H9 (cell line): ENCODE data around the gene MAOA. TPM values are rescaled to one million over a fixed set of nuclear protein-coding genes. Genes with fewer than 3 reads are reported as not detected.

Source experiments
- DNase-seq: peaks from one replicate; pipeline ENCODE4 v3.0.0-alpha.2; 2017
- H2AFZ ChIP-seq: one replicate; pipeline ENCODE4 v1.6.1; 2013; ENCODE audit warnings: mild to moderate bottlenecking, low read length, control low read depth, moderate library complexity
- H2AK5ac ChIP-seq: 2 replicates; pipeline ENCODE4 v1.6.1; 2013; ENCODE audit warnings: low read length, control low read depth, mixed read lengths; ENCODE audit not compliant: insufficient read length
- H2BK120ac ChIP-seq: one replicate; pipeline ENCODE4 v1.6.1; 2013; ENCODE audit warnings: low read depth, mild to moderate bottlenecking, low read length, control low read depth, inconsistent platforms; ENCODE audit not compliant: poor library complexity, severe bottlenecking
- H2BK12ac ChIP-seq: 2 replicates; pipeline ENCODE4 v1.6.1; 2013; ENCODE audit warnings: low read length, control low read depth, mixed read lengths, low read depth; ENCODE audit not compliant: insufficient read length
- H2BK15ac ChIP-seq: 2 replicates; pipeline ENCODE4 v1.6.1; 2013; ENCODE audit warnings: low read depth, low read length, control low read depth
- H2BK20ac ChIP-seq: one replicate; pipeline ENCODE4 v1.6.1; 2013; ENCODE audit warnings: low read depth, mild to moderate bottlenecking, low read length, control low read depth, inconsistent platforms; ENCODE audit not compliant: poor library complexity, severe bottlenecking
- H2BK5ac ChIP-seq: 2 replicates; pipeline ENCODE4 v1.6.1; 2013; ENCODE audit warnings: low read length, control low read depth, mixed read lengths; ENCODE audit not compliant: insufficient read length
- H3K14ac ChIP-seq: 2 replicates; pipeline ENCODE4 v1.6.1; 2013; ENCODE audit warnings: low read length, control low read depth; ENCODE audit not compliant: insufficient read depth
- H3K18ac ChIP-seq: 2 replicates; pipeline ENCODE4 v1.6.1; 2013; ENCODE audit warnings: low read depth, mild to moderate bottlenecking, mixed read lengths, low read length, control low read depth; ENCODE audit not compliant: insufficient read length
- H3K23ac ChIP-seq: 2 replicates; pipeline ENCODE4 v1.6.1; 2013; ENCODE audit warnings: low read length, control low read depth, mixed read lengths, low read depth; ENCODE audit not compliant: insufficient read length
- H3K23me2 ChIP-seq: 2 replicates; pipeline ENCODE4 v1.6.1; 2013; ENCODE audit warnings: low read depth, mild to moderate bottlenecking, mixed read lengths, low read length, control low read depth; ENCODE audit not compliant: insufficient read length, poor library complexity, severe bottlenecking
- H3K27ac ChIP-seq: 2 replicates; pipeline ENCODE4 v1.5.1; 2013; ENCODE audit warnings: low read length, control low read depth, mixed read lengths, low read depth; ENCODE audit not compliant: insufficient read length
- H3K27me3 ChIP-seq: 2 replicates; pipeline ENCODE4 v1.6.1; 2013; ENCODE audit warnings: low read length, control low read depth, inconsistent platforms; ENCODE audit not compliant: insufficient read depth
- H3K4ac ChIP-seq: 2 replicates; pipeline ENCODE4 v1.6.1; 2013; ENCODE audit warnings: low read depth, mild to moderate bottlenecking, control low read depth, inconsistent platforms, low read length, moderate library complexity
- H3K4me1 ChIP-seq: 2 replicates; pipeline ENCODE4 v1.6.1; 2013; ENCODE audit warnings: low read length, control low read depth, inconsistent platforms; ENCODE audit not compliant: insufficient read depth
- H3K4me2 ChIP-seq: 2 replicates; pipeline ENCODE4 v1.6.1; 2013; ENCODE audit warnings: low read length, control low read depth, mixed read lengths; ENCODE audit not compliant: insufficient read length, insufficient read depth
- H3K56ac ChIP-seq: 2 replicates; pipeline ENCODE4 v1.6.1; 2013; ENCODE audit warnings: low read depth, mild to moderate bottlenecking, mixed read lengths, low read length, control low read depth; ENCODE audit not compliant: insufficient read length
- H3K79me1 ChIP-seq: 2 replicates; pipeline ENCODE4 v1.6.1; 2013; ENCODE audit warnings: low read depth, mild to moderate bottlenecking, moderate library complexity, low read length, control low read depth, inconsistent platforms; ENCODE audit not compliant: insufficient read depth, poor library complexity, severe bottlenecking
- H3K79me2 ChIP-seq: 2 replicates; pipeline ENCODE4 v1.6.1; 2013; ENCODE audit warnings: low read length, control low read depth, inconsistent platforms; ENCODE audit not compliant: insufficient read depth
- H3K9ac ChIP-seq: 2 replicates; pipeline ENCODE4 v1.6.1; 2013; ENCODE audit warnings: low read length, control low read depth, mixed read lengths; ENCODE audit not compliant: insufficient read length; ENCODE audit errors: extremely low read depth
- H3K9me3 ChIP-seq: one replicate; pipeline ENCODE4 v1.6.1; 2013; ENCODE audit warnings: low read depth, low read length, inconsistent platforms; ENCODE audit not compliant: control insufficient read depth
- H3T11ph ChIP-seq: one replicate; pipeline ENCODE4 v1.6.1; 2013; ENCODE audit warnings: mild to moderate bottlenecking, low read length, control low read depth, inconsistent platforms
- H4K20me1 ChIP-seq: one replicate; pipeline ENCODE4 v1.6.1; 2013; ENCODE audit not compliant: control insufficient read depth, insufficient read length, insufficient read depth
- H4K5ac ChIP-seq: 2 replicates; pipeline ENCODE4 v1.6.1; 2013; ENCODE audit warnings: low read depth, mild to moderate bottlenecking, mixed read lengths, low read length, control low read depth; ENCODE audit not compliant: insufficient read length
- H4K8ac ChIP-seq: replicated peaks from 2 replicates; pipeline ENCODE4 v1.6.1; 2013; ENCODE audit warnings: low read length, control low read depth, mixed read lengths, low read depth; ENCODE audit not compliant: insufficient read length
- H4K91ac ChIP-seq: 2 replicates; pipeline ENCODE4 v1.6.1; 2013; ENCODE audit warnings: low read depth, mild to moderate bottlenecking, moderate library complexity, mixed read lengths, low read length, control low read depth; ENCODE audit not compliant: insufficient read length
- H3K27ac Mint-ChIP-seq, 3 experiments: 2 replicates in 2 of 3; 3 replicates in 1 of 3; pipeline ENCODE4 v1.8.0; 2020 to 2021; ENCODE audit warnings: mixed read lengths in 3 of 3, mild to moderate bottlenecking in 1 of 3, moderate library complexity in 1 of 3
- H3K27me3 Mint-ChIP-seq: 2 replicates; pipeline ENCODE4 v1.8.0; 2021; ENCODE audit warnings: low read depth, mild to moderate bottlenecking, moderate library complexity, mixed read lengths
- H3K36me3 Mint-ChIP-seq, 3 experiments: 2 replicates in 2 of 3; 3 replicates in 1 of 3; pipeline ENCODE4 v1.8.0; 2020 to 2021; ENCODE audit warnings: low read depth in 3 of 3, mixed read lengths in 3 of 3; ENCODE audit not compliant: insufficient read depth in 1 of 3
- H3K4me1 Mint-ChIP-seq, 2 experiments: 2 replicates each; pipeline ENCODE4 v1.8.0; 2020; ENCODE audit warnings: mixed read lengths in 2 of 2
- H3K4me3 Mint-ChIP-seq, 2 experiments: 2 replicates in 1 of 2; 3 replicates in 1 of 2; pipeline ENCODE4 v1.8.0; 2020 to 2021; ENCODE audit warnings: mild to moderate bottlenecking in 2 of 2, mixed read lengths in 2 of 2, moderate library complexity in 1 of 2
- H3K9me3 Mint-ChIP-seq, 2 experiments: 2 replicates in 1 of 2; 3 replicates in 1 of 2; pipeline ENCODE4 v1.8.0; 2020; ENCODE audit warnings: mild to moderate bottlenecking in 2 of 2, mixed read lengths in 2 of 2, moderate library complexity in 1 of 2
- CTCF ChIP-seq: fragments of 200-600 bp; sonication (generic); conservative IDR thresholded peaks from 3 replicates; pipeline ENCODE4 v1.8.0; 2021; ENCODE audit warnings: antibody characterized with exemption, mild to moderate bottlenecking
- WGBS: extraction: QIAGEN DNeasy Blood & Tissue Kit; methylation state at CpG from one replicate; pipeline ENCODE4 v1.1.7; 2013; ENCODE audit warnings: missing lambda C conversion rate, low lambda C conversion rate, mixed read lengths; ENCODE audit not compliant: insufficient read length; ENCODE audit errors: extremely low coverage; 5-methylcytosine and 5-hydroxymethylcytosine counted together
- total RNA-seq: library from RNA; stranded (reverse); gene quantifications from 2 replicates; pipeline ENCODE4 v1.2.1, GENCODE V29; 2021

Gene MAOA
- total RNA-seq, 1 experiment from 2014 or later = 0.28 TPM

GRCh38 chrX:43703211-43703791 is 47.2 kb downstream of the MAOA start:
- peaks cover 1% of the 10 kb centered on the region; the same call in 1 of the 2 replicates for H3K27me3 Mint-ChIP-seq
- no peak overlapping the region for H3K9ac ChIP-seq
- H3K36me3 Mint-ChIP-seq = no peaks in the 10 kb centered on the region
- TF ChIP-seq CTCF = no peak
- H2BK5ac ChIP-seq = no peak overlapping the region
- H2BK12ac ChIP-seq = no peak overlapping the region
- H2AFZ ChIP-seq = no peak overlapping the region
- H3K23me2 ChIP-seq = no peaks in the 10 kb centered on the region
- H3K18ac ChIP-seq = no peak overlapping the region
- no peak overlapping the region for H2BK15ac ChIP-seq
- H3K4me2 ChIP-seq = no peak overlapping the region
- no peak overlapping the region for H3K56ac ChIP-seq
- no peak overlapping the region for H3K23ac ChIP-seq
- no peaks in the 10 kb centered on the region for H3K4me1 ChIP-seq
- H4K5ac ChIP-seq = no peak overlapping the region
- H3K79me1 ChIP-seq = no peaks in the 10 kb centered on the region
- no peak overlapping the region for H4K91ac ChIP-seq
- DNase-seq = no peak
- H4K20me1 ChIP-seq = no peaks in the 10 kb centered on the region
- no peak overlapping the region for H3K14ac ChIP-seq
- peaks cover 4 to 9% of the 10 kb centered on the region in 2 experiments for H3K4me1 Mint-ChIP-seq
- H3K9me3 ChIP-seq = no peaks in the 10 kb centered on the region
- no peak overlapping the region for H4K8ac ChIP-seq
- H3K27ac Mint-ChIP-seq = no peak overlapping the region
- H2BK20ac ChIP-seq = no peak overlapping the region
- no peak overlapping the region for H2BK120ac ChIP-seq
- WGBS = no CpG with 5 or more reads among the region's 4 CpGs
- no peak overlapping the region for H2AK5ac ChIP-seq
- H3K4me3 Mint-ChIP-seq = no peak overlapping the region
- no peak overlapping the region for H3T11ph ChIP-seq
- no peaks in the 10 kb centered on the region for H3K79me2 ChIP-seq
- H3K27me3 ChIP-seq = no peaks in the 10 kb centered on the region
- H3K4ac ChIP-seq = no peak overlapping the region
- H3K9me3 Mint-ChIP-seq = peaks cover 47 to 51% of the 10 kb centered on the region in 2 experiments
- H3K27ac ChIP-seq = no peak overlapping the region
